Neuronal stem cell (in vitro differentiated cells): ENCODE data around the gene PRR35.
A peak's percentile ranks its signal among the peaks of the same experiment; 100 is the strongest.

Experiments used
- DNase-seq: peaks from one replicate; pipeline ENCODE4 v3.0.0-alpha.2; 2013; ENCODE audit warnings: low spot score
- H2AFZ ChIP-seq: one replicate; pipeline ENCODE4 v1.6.1; 2013; ENCODE audit warnings: mild to moderate bottlenecking, low read length, inconsistent platforms
- H2AK5ac ChIP-seq: 2 replicates; pipeline ENCODE4 v1.6.1; 2013; ENCODE audit warnings: low read depth, mild to moderate bottlenecking, inconsistent platforms, low read length, moderate library complexity, mixed read lengths
- H2BK120ac ChIP-seq: 2 replicates; pipeline ENCODE4 v1.6.1; 2013; ENCODE audit warnings: low read depth, mild to moderate bottlenecking, inconsistent platforms, low read length, moderate library complexity, mixed read lengths
- H2BK12ac ChIP-seq: one replicate; pipeline ENCODE4 v1.6.1; 2013; ENCODE audit warnings: low read length, inconsistent platforms
- H2BK15ac ChIP-seq: 2 replicates; pipeline ENCODE4 v1.6.1; 2013; ENCODE audit warnings: mild to moderate bottlenecking, low read length, inconsistent platforms, mixed read lengths
- H2BK5ac ChIP-seq: one replicate; pipeline ENCODE4 v1.6.1; 2013; ENCODE audit warnings: inconsistent platforms, mild to moderate bottlenecking, low read length, moderate library complexity
- H3K14ac ChIP-seq: one replicate; pipeline ENCODE4 v1.6.1; 2013; ENCODE audit warnings: low read length, inconsistent platforms
- H3K18ac ChIP-seq: 2 replicates; pipeline ENCODE4 v1.6.1; 2013; ENCODE audit warnings: low read length, inconsistent platforms
- H3K23ac ChIP-seq: 2 replicates; pipeline ENCODE4 v1.6.1; 2013; ENCODE audit warnings: low read depth, mild to moderate bottlenecking, mixed read lengths, low read length, inconsistent platforms; ENCODE audit not compliant: poor library complexity
- H3K27ac ChIP-seq: replicated peaks from 3 replicates; pipeline ENCODE4 v1.5.1; 2013; ENCODE audit warnings: low read length, inconsistent platforms
- H3K27me3 ChIP-seq, 3 experiments: 2 replicates each; pipeline ENCODE4 v1.6.1; 2013; ENCODE audit warnings: low read length in 3 of 3, mild to moderate bottlenecking in 2 of 3, inconsistent platforms in 1 of 3, low read depth in 1 of 3, mixed read lengths in 1 of 3, moderate library complexity in 1 of 3; ENCODE audit not compliant: control insufficient read depth in 3 of 3, insufficient read depth in 3 of 3
- H3K36me3 ChIP-seq, 2 donors: replicated peaks in 1 of 2; 2 replicates each; pipeline ENCODE4 v1.6.1; 2013; ENCODE audit warnings: low read length in 2 of 2; ENCODE audit not compliant: control insufficient read depth in 2 of 2, insufficient read depth in 2 of 2
- H3K4ac ChIP-seq: 2 replicates; pipeline ENCODE4 v1.6.1; 2013; ENCODE audit warnings: inconsistent platforms, mild to moderate bottlenecking, low read length, moderate library complexity
- H3K4me1 ChIP-seq, 2 donors: 1 replicate in 1 of 2; 2 replicates in 1 of 2; pipeline ENCODE4 v1.6.1; 2013; ENCODE audit warnings: low read length in 2 of 2, low read depth in 1 of 2; ENCODE audit not compliant: control insufficient read depth in 2 of 2, insufficient read depth in 1 of 2
- H3K4me2 ChIP-seq: one replicate; pipeline ENCODE4 v1.6.1; 2013; ENCODE audit warnings: mild to moderate bottlenecking, low read length, inconsistent platforms; ENCODE audit not compliant: insufficient read depth, poor library complexity, severe bottlenecking
- H3K4me3 ChIP-seq, 2 donors: 2 replicates each; pipeline ENCODE4 v1.5.1; 2013; ENCODE audit warnings: low read length in 2 of 2, mild to moderate bottlenecking in 2 of 2, inconsistent platforms in 1 of 2, moderate library complexity in 1 of 2
- H3K79me1 ChIP-seq: one replicate; pipeline ENCODE4 v1.6.1; 2013; ENCODE audit warnings: low read depth, mild to moderate bottlenecking, inconsistent platforms, low read length, moderate library complexity
- H3K9ac ChIP-seq: one replicate; pipeline ENCODE4 v1.6.1; 2013; ENCODE audit warnings: mild to moderate bottlenecking, low read depth, low read length, inconsistent platforms; ENCODE audit not compliant: poor library complexity
- H3K9me3 ChIP-seq, 2 donors: replicated peaks in 1 of 2; 2 replicates each; pipeline versions ENCODE3 to v1.6.1; 2013; ENCODE audit warnings: low read length in 2 of 2, mild to moderate bottlenecking in 2 of 2, inconsistent platforms in 1 of 2, low read depth in 1 of 2, mixed read lengths in 1 of 2, moderate library complexity in 1 of 2; ENCODE audit not compliant: control insufficient read depth in 2 of 2, insufficient read depth in 1 of 2
- H4K8ac ChIP-seq: one replicate; pipeline ENCODE4 v1.6.1; 2013; ENCODE audit warnings: low read depth, mild to moderate bottlenecking, inconsistent platforms, low read length, moderate library complexity
- H4K91ac ChIP-seq: one replicate; pipeline ENCODE4 v1.6.1; 2013; ENCODE audit warnings: low read length, low read depth, mild to moderate bottlenecking, inconsistent platforms; ENCODE audit not compliant: poor library complexity
- WGBS, 2 donors: extraction: QIAGEN DNeasy Blood & Tissue Kit; methylation state at CpG; one replicate each; pipeline ENCODE4 v1.1.7; 2013; ENCODE audit warnings: missing lambda C conversion rate in 2 of 2, mixed read lengths in 1 of 2; ENCODE audit not compliant: insufficient read length in 2 of 2, insufficient replicate concordance in 1 of 2; ENCODE audit errors: extremely low coverage in 2 of 2; 5-methylcytosine and 5-hydroxymethylcytosine counted together

PRR35 gene

GRCh38 chr16:608019-608418 is 47.8 kb downstream of the PRR35 start:
- Histone ChIP-seq H3K27me3 (no peaks in the 10 kb centered on the region), H3K36me3 (peaks cover 0 to 2% of the 10 kb centered on the region in 2 donors), H3K9ac (no peak overlapping the region), H3K9me3 (peaks cover 11 to 24% of the 10 kb centered on the region in 2 donors), H3K14ac (no peak overlapping the region), H3K4me3 (no peak overlapping the region), H2BK120ac (no peak overlapping the region), H4K91ac (no peak overlapping the region), H3K27ac (no peak overlapping the region), H3K4me2 (no peak overlapping the region), H2BK12ac (no peak overlapping the region), H2AK5ac (no peak overlapping the region), H2BK5ac (no peak overlapping the region), H3K4ac (no peak overlapping the region), H3K4me1 (no peaks in the 10 kb centered on the region), H2BK15ac (no peak overlapping the region), H3K79me1 (peaks cover 11% of the 10 kb centered on the region), H3K18ac (no peak overlapping the region), H4K8ac (no peak overlapping the region), H2AFZ (no peak overlapping the region), H3K23ac (no peak overlapping the region)
- DNase-seq, result no peak
- WGBS, 2 donors, result no CpG with 5 or more reads among the region's 10 CpGs

DNA sequence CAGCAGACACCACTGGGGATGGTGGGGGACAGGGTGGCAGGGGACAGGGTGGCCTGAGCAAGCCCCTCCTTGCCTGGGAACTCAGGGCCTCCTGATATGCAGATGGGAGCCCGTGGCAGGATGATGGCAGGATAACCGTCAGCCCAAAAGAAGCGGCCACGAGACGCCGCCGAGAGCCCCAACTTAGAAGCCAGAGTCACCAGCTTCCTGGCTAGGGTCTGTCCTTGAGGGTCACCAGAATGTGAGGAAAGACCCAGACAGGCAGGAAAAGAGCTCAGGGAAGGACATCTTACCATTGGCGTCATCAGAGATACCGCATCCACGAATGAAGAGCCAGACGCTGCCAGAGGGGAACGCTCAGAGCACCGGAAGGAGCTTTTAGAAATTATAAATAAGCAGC is 49.1 kb downstream of the PRR35 start:
- H3K23ac ChIP-seq, result peak overlapping the region; percentile 55
- H3K9ac ChIP-seq, result no peak overlapping the region
- H2BK120ac ChIP-seq, result peak overlapping the region; percentile 61
- H3K4me2 ChIP-seq, result no peak overlapping the region
- no peak overlapping the region for H2AK5ac ChIP-seq
- no peak overlapping the region for H3K4me3 ChIP-seq
- no peak overlapping the region for H4K8ac ChIP-seq
- H4K91ac ChIP-seq, result no peak overlapping the region
- H3K4me1 ChIP-seq, result no peaks in the 10 kb centered on the region
- no peak overlapping the region for H2BK15ac ChIP-seq
- H2BK5ac ChIP-seq, result no peak overlapping the region
- no peak for DNase-seq
- no peak overlapping the region for H3K18ac ChIP-seq
- H3K36me3 ChIP-seq, result peaks cover 2 to 7% of the 10 kb centered on the region in 2 donors
- H3K9me3 ChIP-seq, result peaks cover 9 to 25% of the 10 kb centered on the region in 2 donors
- H3K79me1 ChIP-seq, result peaks cover 14% of the 10 kb centered on the region
- H3K4ac ChIP-seq, result no peak overlapping the region
- H3K27me3 ChIP-seq, result no peaks in the 10 kb centered on the region
- H3K27ac ChIP-seq, result no peak overlapping the region
- H2AFZ ChIP-seq, result no peak overlapping the region
- WGBS, 2 donors, result no CpG with 5 or more reads among the region's 13 CpGs
- no peak overlapping the region for H2BK12ac ChIP-seq
- H3K14ac ChIP-seq, result peak overlapping the region; percentile 17

DNA sequence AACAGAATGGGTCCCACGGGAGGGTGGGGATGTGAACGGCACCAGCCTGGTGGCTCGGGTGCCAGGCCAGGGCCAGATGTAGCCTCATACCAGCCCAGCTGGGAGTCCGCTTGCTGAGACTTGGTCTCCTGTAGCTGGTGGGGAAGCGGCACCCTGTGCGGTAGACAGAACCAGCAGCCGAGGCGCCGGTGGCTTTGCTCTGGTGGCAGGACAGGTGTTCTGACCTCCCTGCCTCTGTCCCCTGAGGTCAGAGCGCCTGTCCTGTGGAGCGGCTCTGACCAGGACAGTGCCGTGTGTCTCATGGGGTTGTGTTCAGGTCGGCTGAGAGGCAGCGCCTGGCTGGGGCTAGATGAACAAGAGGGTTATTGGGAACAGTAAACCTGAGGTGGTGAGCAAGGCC is 49.8 kb downstream of the PRR35 start:
- no peaks in the 10 kb centered on the region for H3K27me3 ChIP-seq
- H3K79me1 ChIP-seq, result peaks cover 17% of the 10 kb centered on the region
- no peak overlapping the region for H2AK5ac ChIP-seq
- H2BK15ac ChIP-seq, result no peak overlapping the region
- peaks cover 2 to 11% of the 10 kb centered on the region in 2 donors for H3K36me3 ChIP-seq
- H3K27ac ChIP-seq, result no peak overlapping the region
- H3K18ac ChIP-seq, result no peak overlapping the region
- no peak overlapping the region for H2BK12ac ChIP-seq
- H3K4ac ChIP-seq, result no peak overlapping the region
- no peak for DNase-seq
- H4K8ac ChIP-seq, result no peak overlapping the region
- H3K23ac ChIP-seq, result no peak overlapping the region
- H3K9me3 ChIP-seq, result peaks cover 10 to 19% of the 10 kb centered on the region in 2 donors
- no peak overlapping the region for H2BK5ac ChIP-seq
- no peak overlapping the region for H2AFZ ChIP-seq
- H3K14ac ChIP-seq, result no peak overlapping the region
- WGBS, 2 donors, result no CpG with 5 or more reads among the region's 14 CpGs
- no peak overlapping the region for H3K4me3 ChIP-seq
- no peak overlapping the region for H2BK120ac ChIP-seq
- no peaks in the 10 kb centered on the region for H3K4me1 ChIP-seq
- H4K91ac ChIP-seq, result no peak overlapping the region
- H3K9ac ChIP-seq, result no peak overlapping the region
- no peak overlapping the region for H3K4me2 ChIP-seq

- no CpG with 5 or more reads among the region's 28 CpGs for WGBS, 2 donors
- Histone ChIP-seq H3K9me3 (peaks cover 5 to 11% of the 10 kb centered on the region in 2 donors), H2AK5ac (no peak overlapping the region), H3K4me1 (no peaks in the 10 kb centered on the region), H3K27me3 (no peaks in the 10 kb centered on the region), H2BK12ac (no peak overlapping the region), H4K8ac (no peak overlapping the region), H2BK15ac (no peak overlapping the region), H2BK5ac (no peak overlapping the region), H3K9ac (no peak overlapping the region), H3K79me1 (peaks cover 15% of the 10 kb centered on the region), H3K4me2 (no peak overlapping the region), H2BK120ac (no peak overlapping the region), H3K18ac (peak overlapping the region; percentile 80), H3K23ac (no peak overlapping the region), H3K36me3 (peaks cover 1 to 11% of the 10 kb centered on the region in 2 donors), H3K4me3 (no peak overlapping the region), H2AFZ (no peak overlapping the region), H4K91ac (no peak overlapping the region), H3K4ac (no peak overlapping the region), H3K27ac (no peak overlapping the region), H3K14ac (no peak overlapping the region)
- no peak for DNase-seq
Measured at GRCh38 chr16:610513-611381, 50.6 kb downstream of the PRR35 start.
